Stimulated activated CD4-positive, alpha-beta T cell treated with anti-CD3 and anti-CD28 coated beads, Interleukin-12 subunit alpha, Interleukin-12 subunit beta, amount 100 ng/mL, for 4 hours (primary cell): ENCODE measurements around the gene NDRG2.
"Not testable (repeated sequence)": the region's sequence is repeated elsewhere in the genome, so short reads cannot be mapped to it uniquely, and the experiment has no call there.

ENCODE experiments used
- DNase-seq: peaks from one replicate; pipeline ENCODE4 v3.0.0-alpha.2; 2020

The NDRG2 gene

GRCh38 chr14:21033133-21033698, 8.4 kb upstream of the NDRG2 start:
- DNase-seq, result no peak

- no peak for DNase-seq
Observed at GRCh38 chr14:21032326-21033132, 7.7 kb upstream of the NDRG2 start.

- DNase-seq, result no peak
Observed at GRCh38 chr14:21030531-21030930, 5.7 kb upstream of the NDRG2 start.

- DNase-seq, result no peak
Observed at GRCh38 chr14:21029917-21030316, 5.1 kb upstream of the NDRG2 start, which contains the start of gene TPPP2. Gene TPPP2, plus strand, starts transcription at chr14:21030217. Its CDS starts 365 bp downstream, at chr14:21030582.

- DNase-seq, result no peak
Observed at GRCh38 chr14:21026988-21027315, 2.1 kb upstream of the NDRG2 start.

- no peak for DNase-seq
Observed at GRCh38 chr14:21026274-21026987, 1.6 kb upstream of the NDRG2 start.

GRCh38 chr14:21025371-21026273, 761 bp upstream of the NDRG2 start:
- DNase-seq, result no peak

GRCh38 chr14:21023817-21024584, 860 bp downstream of the NDRG2 start:
- DNase-seq, result no peak

- DNase-seq, result no peak
Observed at GRCh38 chr14:21023174-21023573, 1.7 kb downstream of the NDRG2 start.

GRCh38 chr14:21022686-21023085, 2.2 kb downstream of the NDRG2 start:
- no peak for DNase-seq

GRCh38 chr14:21020977-21021545, 3.8 kb downstream of the NDRG2 start:
- DNase-seq, result no peak

- DNase-seq, result no peak
Observed at GRCh38 chr14:21019366-21019765, 5.5 kb downstream of the NDRG2 start.

GRCh38 chr14:21018781-21019180, 6.1 kb downstream of the NDRG2 start:
- no peak for DNase-seq

- no peak for DNase-seq
Observed at GRCh38 chr14:21018286-21018685, 6.6 kb downstream of the NDRG2 start.

- no peak for DNase-seq
Observed at GRCh38 chr14:21017528-21018245, 7.2 kb downstream of the NDRG2 start.

GRCh38 chr14:21016413-21017190, 8.3 kb downstream of the NDRG2 start:
- DNase-seq, result no peak

GRCh38 chr14:21015312-21015711, 9.5 kb downstream of the NDRG2 start:
- DNase-seq, result no peak

- peak; percentile 78 for DNase-seq
Observed at GRCh38 chr14:21014761-21015190, 10.1 kb downstream of the NDRG2 start.

- DNase-seq, result no peak
Observed at GRCh38 chr14:21011136-21011535, 13.7 kb downstream of the NDRG2 start.

GRCh38 chr14:21009721-21010120, 15.1 kb downstream of the NDRG2 start:
- not testable (repeated sequence) for DNase-seq
